ENCODE data around the gene MIS12.
A peak's percentile ranks its signal among the peaks of the same experiment; 100 is the strongest.

The MIS12 gene

GRCh38 chr17:5522476-5522875, 36.1 kb downstream of the MIS12 start:
- H3K4me3 ChIP-seq (replicated peaks; ENCODE audit: insufficient read depth, low read length): no peak overlapping the region
- H3K27me3 ChIP-seq (ENCODE audit: insufficient read depth, poor library complexity, severe bottlenecking): no peaks in the 10 kb centered on the region
- no peak for DNase-seq (ENCODE audit: low read depth in 1 of 2, low spot score in 1 of 2)
- TF ChIP-seq POLR2AphosphoS5 (IDR thresholded peaks at IDR 0.05; ENCODE audit: low read depth) (no peak), GABPA (IDR thresholded peaks at IDR 0.05; ENCODE audit: low read depth) (no peak), CTCF (IDR thresholded peaks at IDR 0.05; ENCODE audit: insufficient read depth, low read length) (no peak), REST (IDR thresholded peaks at IDR 0.05; ENCODE audit: insufficient replicate concordance, low read depth) (no peak), SPI1 (IDR thresholded peaks at IDR 0.05; ENCODE audit: borderline replicate concordance, low read depth) (no peak)
- H3K27ac ChIP-seq (replicated peaks): no peak overlapping the region

- Histone ChIP-seq H3K4me3 (replicated peaks; ENCODE audit: insufficient read depth, low read length) (no peak overlapping the region), H3K27me3 (ENCODE audit: insufficient read depth, poor library complexity, severe bottlenecking) (no peaks in the 10 kb centered on the region)
- TF ChIP-seq GABPA (IDR thresholded peaks at IDR 0.05; ENCODE audit: low read depth) (no peak), SPI1 (IDR thresholded peaks at IDR 0.05; ENCODE audit: borderline replicate concordance, low read depth) (no peak), REST (IDR thresholded peaks at IDR 0.05; ENCODE audit: insufficient replicate concordance, low read depth) (no peak), POLR2AphosphoS5 (IDR thresholded peaks at IDR 0.05; ENCODE audit: low read depth) (no peak), CTCF (IDR thresholded peaks at IDR 0.05; ENCODE audit: insufficient read depth, low read length) (no peak)
These were observed 36.9 kb downstream of the MIS12 start for GRCh38 chr17:5523249-5523648.

GRCh38 chr17:5526821-5527598, 40.6 kb downstream of the MIS12 start:
- H3K4me3 ChIP-seq (replicated peaks; ENCODE audit: insufficient read depth, low read length): no peak overlapping the region
- TF ChIP-seq SPI1 (IDR thresholded peaks at IDR 0.05; ENCODE audit: borderline replicate concordance, low read depth): no peak
- no peak for TF ChIP-seq POLR2AphosphoS5 (IDR thresholded peaks at IDR 0.05; ENCODE audit: low read depth)
- no peak for TF ChIP-seq REST (IDR thresholded peaks at IDR 0.05; ENCODE audit: insufficient replicate concordance, low read depth)
- TF ChIP-seq GABPA (IDR thresholded peaks at IDR 0.05; ENCODE audit: low read depth): no peak
- no peak for TF ChIP-seq CTCF (IDR thresholded peaks at IDR 0.05; ENCODE audit: insufficient read depth, low read length)
- no peaks in the 10 kb centered on the region for H3K27me3 ChIP-seq (ENCODE audit: insufficient read depth, poor library complexity, severe bottlenecking)
- DNase-seq (ENCODE audit: low read depth in 1 of 2, low spot score in 1 of 2): peak; percentile 1 to 17
- no peak overlapping the region for H3K27ac ChIP-seq (replicated peaks)

More at GRCh38 chr17:5523249-5523648, 36.9 kb downstream of the MIS12 start:
- H3K27ac ChIP-seq (replicated peaks): no peak overlapping the region
- no peak for DNase-seq (ENCODE audit: low read depth in 1 of 2, low spot score in 1 of 2)

All from HL-60 (cell line).